ENCODE data around the gene RASGEF1C. TPM values are rescaled to one million over a fixed set of nuclear protein-coding genes. Genes with fewer than 3 reads are reported as not detected.
A peak's percentile ranks its signal among the peaks of the same experiment; 100 is the strongest.

The RASGEF1C gene
- total RNA-seq, 2 experiments from 2014 or later: not detected

DNA sequence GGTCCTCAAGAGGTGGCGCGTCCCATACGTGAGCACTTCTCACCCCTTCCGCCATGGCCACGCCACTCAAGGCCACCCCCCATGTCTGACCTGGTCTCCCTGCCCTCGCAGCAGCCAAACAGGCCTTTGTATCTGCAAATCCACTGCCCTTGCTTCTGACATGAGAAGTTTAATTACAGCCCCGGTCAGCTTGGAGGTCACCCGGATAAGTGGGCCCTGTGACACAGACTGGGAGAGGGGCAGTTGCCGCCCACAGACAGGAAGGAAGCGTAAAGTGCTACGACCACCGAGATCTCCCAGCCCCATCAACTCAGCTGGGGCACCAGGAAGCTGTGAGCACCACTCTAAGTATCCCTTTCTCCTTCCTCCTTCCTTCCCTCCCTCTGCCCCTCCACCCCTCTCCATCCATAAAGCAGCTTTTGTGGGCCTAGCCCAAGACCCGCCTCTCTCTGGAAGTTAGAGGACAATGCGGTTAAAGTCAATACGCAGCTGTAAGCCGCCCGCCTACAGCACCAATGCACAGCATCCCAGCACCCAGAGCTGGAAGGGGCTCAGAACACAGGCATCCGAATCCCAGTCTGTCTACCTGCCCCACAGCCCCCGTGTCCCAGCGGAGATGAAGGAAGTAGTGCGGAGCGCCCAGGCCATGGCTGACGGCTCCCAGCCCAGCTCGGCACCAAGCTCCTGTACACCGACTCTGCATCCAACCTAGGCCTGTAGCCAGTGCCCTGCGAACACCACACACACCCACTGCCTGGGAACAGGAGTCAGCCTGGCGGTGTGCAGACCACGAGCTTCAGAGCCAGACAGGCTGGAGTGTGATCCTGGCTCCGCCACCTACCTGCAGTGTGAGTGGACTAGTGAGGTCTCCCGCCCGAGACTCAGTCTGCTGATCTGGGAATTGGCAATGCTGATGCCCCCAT is 92.7 kb downstream of the RASGEF1C start:
- Mint-ChIP-seq H3K9me3 (no peaks in the 10 kb centered on the region), H3K27ac (no peak overlapping the region), H3K4me3 (no peak overlapping the region), H3K27me3 (peaks cover 4% of the 10 kb centered on the region), H3K4me1 (ENCODE audit: low read depth) (no peaks in the 10 kb centered on the region), H3K36me3 (ENCODE audit: low read depth) (no peaks in the 10 kb centered on the region)
- Histone ChIP-seq H3K27me3 (ENCODE audit: control insufficient read depth in 1 of 2, insufficient read depth in 2 of 2, low read length in 2 of 2) (no peaks in the 10 kb centered on the region), H3K27ac (ENCODE audit: low read depth in 1 of 2, low read length in 2 of 2) (no peak overlapping the region), H3K4me3 (ENCODE audit: low read length) (no peak overlapping the region), H3K9me3 (ENCODE audit: control insufficient read depth in 1 of 2, insufficient read depth in 1 of 2, low read length in 2 of 2) (no peaks in the 10 kb centered on the region), H3K36me3 (ENCODE audit: insufficient read depth, low read length) (no peaks in the 10 kb centered on the region), H3K4me1 (ENCODE audit: insufficient read depth, low read length) (no peaks in the 10 kb centered on the region)
- TF ChIP-seq, protein P1, sequence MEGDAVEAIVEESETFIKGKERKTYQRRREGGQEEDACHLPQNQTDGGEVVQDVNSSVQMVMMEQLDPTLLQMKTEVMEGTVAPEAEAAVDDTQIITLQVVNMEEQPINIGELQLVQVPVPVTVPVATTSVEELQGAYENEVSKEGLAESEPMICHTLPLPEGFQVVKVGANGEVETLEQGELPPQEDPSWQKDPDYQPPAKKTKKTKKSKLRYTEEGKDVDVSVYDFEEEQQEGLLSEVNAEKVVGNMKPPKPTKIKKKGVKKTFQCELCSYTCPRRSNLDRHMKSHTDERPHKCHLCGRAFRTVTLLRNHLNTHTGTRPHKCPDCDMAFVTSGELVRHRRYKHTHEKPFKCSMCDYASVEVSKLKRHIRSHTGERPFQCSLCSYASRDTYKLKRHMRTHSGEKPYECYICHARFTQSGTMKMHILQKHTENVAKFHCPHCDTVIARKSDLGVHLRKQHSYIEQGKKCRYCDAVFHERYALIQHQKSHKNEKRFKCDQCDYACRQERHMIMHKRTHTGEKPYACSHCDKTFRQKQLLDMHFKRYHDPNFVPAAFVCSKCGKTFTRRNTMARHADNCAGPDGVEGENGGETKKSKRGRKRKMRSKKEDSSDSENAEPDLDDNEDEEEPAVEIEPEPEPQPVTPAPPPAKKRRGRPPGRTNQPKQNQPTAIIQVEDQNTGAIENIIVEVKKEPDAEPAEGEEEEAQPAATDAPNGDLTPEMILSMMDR (IDR thresholded peaks at IDR 0.05): no peak
- POLR2A ChIA-PET: no interaction called here
- ATAC-seq (ENCODE audit: poor library complexity): no peak
- CTCF ChIA-PET: no interaction called here
- peak in 1 of 14 experiments; percentile 23 for DNase-seq
- intact Hi-C loops (cut with DNase I, micrococcal nuclease): no loop called here

DNA sequence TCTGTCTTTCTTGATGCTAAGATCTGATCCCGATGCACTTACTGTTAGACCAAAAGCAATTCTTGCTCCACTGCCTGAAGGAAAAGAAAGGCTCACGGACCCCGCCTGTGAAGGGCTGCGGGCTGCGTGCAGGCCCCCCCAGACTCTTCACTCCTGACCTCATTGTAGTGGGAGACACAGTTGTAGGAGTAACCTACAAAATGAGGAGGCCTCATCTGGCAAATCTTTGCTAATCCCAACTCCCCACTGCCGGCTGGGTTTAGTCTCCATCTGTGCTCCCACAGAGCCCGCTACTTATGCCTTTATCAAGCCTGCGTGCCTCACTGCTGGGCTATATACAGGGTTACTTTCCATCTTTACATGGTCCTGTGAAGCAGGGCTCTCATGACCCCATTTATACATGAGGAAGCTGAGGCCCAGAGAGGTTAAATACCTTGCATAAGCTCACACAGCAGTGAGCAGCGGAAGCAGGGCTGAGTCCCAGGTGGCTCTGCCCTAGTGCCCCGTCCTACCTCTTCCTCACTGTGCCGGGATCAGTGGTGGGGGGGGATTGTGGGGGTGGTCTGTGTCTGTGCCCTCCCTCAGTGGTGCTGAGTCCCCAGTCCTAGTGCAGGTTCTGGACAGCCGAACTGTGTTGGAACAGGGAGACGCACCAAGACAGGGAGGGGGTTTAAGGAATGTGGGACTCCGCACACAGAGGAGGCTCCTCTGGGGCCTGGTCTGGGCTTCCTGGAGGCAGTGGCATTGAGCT is 93.5 kb downstream of the RASGEF1C start:
- Mint-ChIP-seq H3K4me3 (no peak overlapping the region), H3K27ac (no peak overlapping the region), H3K4me1 (ENCODE audit: low read depth) (no peaks in the 10 kb centered on the region), H3K36me3 (ENCODE audit: low read depth) (no peaks in the 10 kb centered on the region), H3K27me3 (peaks cover 1% of the 10 kb centered on the region), H3K9me3 (no peaks in the 10 kb centered on the region)
- ChIA-PET CTCF (no interaction called here), POLR2A (no interaction called here)
- peak in 2 of 14 experiments; percentile 7 to 16 for DNase-seq
- TF ChIP-seq, protein P1 (IDR thresholded peaks at IDR 0.05): no peak
- intact Hi-C loops (cut with DNase I, micrococcal nuclease): no loop called here
- H3K27me3 ChIP-seq (ENCODE audit: control insufficient read depth in 1 of 2, insufficient read depth in 2 of 2, low read length in 2 of 2): no peaks in the 10 kb centered on the region
- no peak overlapping the region for H3K4me3 ChIP-seq (ENCODE audit: low read length)
- no peaks in the 10 kb centered on the region for H3K4me1 ChIP-seq (ENCODE audit: insufficient read depth, low read length)
- no peak overlapping the region for H3K27ac ChIP-seq (ENCODE audit: low read depth in 1 of 2, low read length in 2 of 2)
- ATAC-seq (ENCODE audit: poor library complexity): no peak
- H3K9me3 ChIP-seq (ENCODE audit: control insufficient read depth in 1 of 2, insufficient read depth in 1 of 2, low read length in 2 of 2): no peaks in the 10 kb centered on the region
- no peaks in the 10 kb centered on the region for H3K36me3 ChIP-seq (ENCODE audit: insufficient read depth, low read length)

DNA sequence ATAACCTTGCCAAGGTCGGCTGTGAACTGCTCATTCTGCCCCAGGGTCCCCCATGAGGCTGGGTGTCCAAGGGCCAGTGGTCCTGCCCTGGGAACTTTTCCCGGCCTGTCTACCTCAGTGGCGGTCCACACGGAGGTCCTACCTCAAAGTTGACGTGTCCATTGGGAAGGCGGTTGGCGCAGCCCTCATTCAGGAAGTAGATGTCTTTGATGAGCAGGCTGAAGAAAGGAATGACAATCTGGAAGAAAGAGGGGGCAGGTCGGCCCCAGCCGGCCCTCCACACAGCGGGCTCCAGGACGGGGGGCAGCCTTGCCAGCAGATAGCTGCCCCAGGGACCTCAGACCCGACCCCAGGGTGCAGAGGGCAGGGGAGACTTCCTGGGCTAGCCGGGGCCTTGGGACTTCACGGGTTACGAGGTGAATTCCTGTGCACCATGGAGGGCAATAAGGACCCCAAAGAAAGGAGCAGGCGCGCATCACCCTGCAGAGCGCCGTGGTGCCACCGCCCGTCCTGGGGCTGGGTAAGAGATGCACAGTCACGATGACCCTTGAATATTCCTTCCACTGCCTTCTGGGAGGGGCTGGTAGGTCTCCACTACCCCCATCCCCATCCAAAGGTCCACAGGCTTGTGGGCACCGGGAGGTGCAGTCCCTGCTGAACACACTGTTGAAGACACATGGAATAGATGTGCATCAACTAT is 94.6 kb downstream of the RASGEF1C start:
- Mint-ChIP-seq H3K27me3 (peaks cover 3% of the 10 kb centered on the region), H3K4me1 (ENCODE audit: low read depth) (no peaks in the 10 kb centered on the region), H3K27ac (no peak overlapping the region), H3K4me3 (no peak overlapping the region), H3K9me3 (no peaks in the 10 kb centered on the region), H3K36me3 (ENCODE audit: low read depth) (no peaks in the 10 kb centered on the region)
- no peak for ATAC-seq (ENCODE audit: poor library complexity)
- Histone ChIP-seq H3K36me3 (ENCODE audit: insufficient read depth, low read length) (no peaks in the 10 kb centered on the region), H3K27me3 (ENCODE audit: control insufficient read depth in 1 of 2, insufficient read depth in 2 of 2, low read length in 2 of 2) (no peaks in the 10 kb centered on the region), H3K9me3 (ENCODE audit: control insufficient read depth in 1 of 2, insufficient read depth in 1 of 2, low read length in 2 of 2) (no peaks in the 10 kb centered on the region), H3K4me1 (ENCODE audit: insufficient read depth, low read length) (no peaks in the 10 kb centered on the region), H3K4me3 (ENCODE audit: low read length) (no peak overlapping the region), H3K27ac (ENCODE audit: low read depth in 1 of 2, low read length in 2 of 2) (no peak overlapping the region)
- intact Hi-C loops (cut with DNase I, micrococcal nuclease): no loop called here
- POLR2A ChIA-PET: no interaction called here
- CTCF ChIA-PET: no interaction called here
- peak in 1 of 14 experiments; percentile 29 for DNase-seq
- TF ChIP-seq, protein P1 (IDR thresholded peaks at IDR 0.05): no peak
